ENCODE results near the gene TRPM3.
"Not testable (repeated sequence)": the region's sequence is repeated elsewhere in the genome, so short reads cannot be mapped to it uniquely, and the experiment has no call there.

Gene TRPM3

DNA sequence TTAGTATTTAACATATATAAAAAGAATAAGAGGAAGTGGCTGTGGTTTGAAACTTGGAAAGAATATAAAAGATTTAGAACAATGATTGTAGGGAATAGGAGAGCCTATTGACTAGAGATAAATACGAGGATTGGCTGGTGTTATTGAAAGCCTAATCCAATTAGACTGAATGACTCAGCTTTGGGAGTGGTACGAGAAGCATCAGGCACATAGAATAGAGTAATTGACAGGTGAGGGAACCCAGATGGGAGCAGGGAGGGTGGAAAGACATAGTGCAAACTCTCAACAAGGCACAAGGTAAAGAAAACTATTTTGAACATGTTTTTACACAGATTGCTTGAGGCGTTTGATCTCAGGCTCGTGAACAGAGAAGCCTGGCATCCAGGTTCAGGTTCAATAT lies 368.1 kb downstream of the TRPM3 start:
- no peak for DNase-seq (ENCODE audit: low spot score)

DNA sequence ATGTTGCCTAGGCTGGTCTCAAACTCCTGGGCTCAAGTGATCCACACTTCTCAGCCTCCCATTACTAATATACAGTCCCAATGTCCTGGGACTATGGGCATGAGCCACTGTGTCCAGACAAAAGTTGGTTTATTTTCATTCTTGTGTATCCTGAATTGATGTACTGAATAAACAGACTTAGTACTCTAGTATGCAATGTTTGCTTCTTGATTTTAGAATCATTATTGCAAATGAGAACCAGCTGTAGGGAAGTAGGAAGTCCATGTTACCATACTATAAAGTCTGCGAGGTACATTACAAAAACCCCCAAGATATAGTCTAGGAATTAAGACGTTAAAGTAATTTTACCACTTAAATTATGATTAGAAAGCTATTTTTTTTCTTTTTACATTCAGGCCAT lies 372.4 kb downstream of the TRPM3 start:
- no peak for DNase-seq (ENCODE audit: low spot score)

DNA sequence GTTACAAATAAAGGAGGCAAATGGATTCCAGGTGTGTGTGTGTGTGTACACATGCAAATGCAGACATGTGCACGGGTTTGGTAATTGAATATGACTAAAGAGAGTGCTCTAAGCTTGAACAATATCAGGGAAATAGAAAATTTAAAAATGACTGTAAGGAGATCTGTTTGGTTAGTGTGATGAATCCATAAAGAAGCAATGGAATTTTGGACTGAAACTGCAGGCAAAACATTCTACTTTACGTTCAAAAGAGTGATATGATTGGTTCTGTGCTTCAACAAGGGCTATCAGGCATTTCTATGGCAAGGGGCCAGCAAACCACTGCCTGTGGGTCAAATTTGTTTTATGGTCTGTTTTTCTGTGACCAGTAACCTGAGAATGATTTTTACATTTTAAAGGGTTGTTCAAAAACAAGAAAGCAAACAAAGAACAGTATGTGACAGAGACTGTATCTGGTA lies 374.1 kb downstream of the TRPM3 start:
- DNase-seq (ENCODE audit: low spot score), result no peak

DNA sequence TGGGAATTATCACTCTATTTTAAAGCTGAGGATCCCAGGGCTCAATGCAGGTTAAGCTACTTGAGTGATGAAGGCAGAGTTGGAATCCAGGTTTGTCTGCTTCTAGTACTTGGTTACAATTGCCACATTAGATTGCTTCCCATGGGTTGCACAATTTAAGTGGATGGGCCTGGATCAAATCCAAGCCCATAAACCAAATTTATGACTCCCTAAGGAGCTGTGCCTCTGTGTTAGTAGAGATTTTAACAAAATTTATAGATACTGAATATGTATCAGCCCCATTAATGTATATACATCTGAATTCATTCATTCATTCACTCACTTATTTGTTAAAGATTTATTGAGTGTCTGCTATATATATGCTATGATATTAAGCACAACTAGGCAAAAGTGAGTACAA lies 374.7 kb downstream of the TRPM3 start:
- DNase-seq (ENCODE audit: low spot score), result no peak

DNA sequence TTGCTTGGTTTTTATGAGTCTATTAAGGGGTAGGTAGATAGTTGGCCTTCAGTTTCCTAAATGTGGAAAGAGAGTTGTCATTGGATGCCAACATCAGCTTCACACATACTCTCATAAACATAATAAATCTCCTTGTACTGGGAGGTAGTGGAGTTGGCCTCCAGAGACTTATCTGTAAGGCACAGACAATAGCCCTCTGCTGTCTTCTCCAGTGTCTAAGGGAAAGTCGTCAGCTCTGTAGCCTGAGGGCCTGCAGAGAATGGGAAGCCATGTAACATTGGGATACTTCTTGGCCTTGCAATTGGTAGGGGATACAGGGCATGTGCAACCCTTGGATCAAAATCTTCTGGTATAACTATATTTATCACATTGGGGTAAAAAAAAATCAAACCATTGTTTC lies 375.1 kb downstream of the TRPM3 start:
- no peak for DNase-seq (ENCODE audit: low spot score)

DNA sequence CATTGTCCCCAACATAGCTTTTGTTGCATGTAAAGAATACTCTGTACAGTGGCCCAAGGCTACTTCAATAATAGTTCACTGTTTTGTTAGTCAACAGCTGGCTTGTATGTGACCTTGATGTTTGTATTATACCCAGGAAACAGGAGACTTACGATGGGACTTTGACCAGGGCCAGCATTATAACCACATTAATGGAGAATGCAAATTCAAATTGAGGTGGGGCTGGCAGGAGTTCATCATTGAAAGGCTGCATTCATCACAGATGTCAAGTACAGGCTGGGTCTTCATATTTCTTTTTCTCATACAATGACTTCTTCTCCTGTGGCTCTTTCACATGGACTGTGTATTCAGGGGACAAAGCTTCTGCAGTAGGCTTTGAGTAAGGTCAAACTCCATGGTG lies 396.6 kb downstream of the TRPM3 start:
- not testable (repeated sequence) for DNase-seq (ENCODE audit: low spot score)

DNA sequence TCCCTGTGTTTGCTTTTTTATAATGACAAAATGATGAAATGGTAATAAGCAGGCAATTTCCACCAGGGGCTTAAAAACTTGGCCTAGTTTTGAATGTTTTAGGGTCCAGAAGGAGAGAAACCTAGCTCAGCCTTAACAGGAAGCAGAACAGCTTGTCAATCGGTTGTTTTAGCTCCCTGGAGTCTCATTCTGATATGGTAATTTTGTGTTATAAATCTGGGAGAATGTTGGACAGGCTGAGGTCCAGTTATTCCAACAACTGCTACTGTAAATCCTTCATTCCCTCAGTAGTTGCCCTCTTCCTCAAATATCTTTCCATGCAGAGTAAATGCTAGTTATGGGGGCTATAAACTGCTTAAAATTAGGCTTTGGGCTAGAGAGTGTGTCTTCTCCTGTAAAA lies 397.4 kb downstream of the TRPM3 start:
- not testable (repeated sequence) for DNase-seq (ENCODE audit: low spot score)

DNA sequence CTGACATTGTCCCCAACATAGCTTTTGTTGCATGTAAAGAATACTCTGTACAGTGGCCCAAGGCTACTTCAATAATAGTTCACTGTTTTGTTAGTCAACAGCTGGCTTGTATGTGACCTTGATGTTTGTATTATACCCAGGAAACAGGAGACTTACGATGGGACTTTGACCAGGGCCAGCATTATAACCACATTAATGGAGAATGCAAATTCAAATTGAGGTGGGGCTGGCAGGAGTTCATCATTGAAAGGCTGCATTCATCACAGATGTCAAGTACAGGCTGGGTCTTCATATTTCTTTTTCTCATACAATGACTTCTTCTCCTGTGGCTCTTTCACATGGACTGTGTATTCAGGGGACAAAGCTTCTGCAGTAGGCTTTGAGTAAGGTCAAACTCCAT lies 414.6 kb downstream of the TRPM3 start:
- not testable (repeated sequence) for DNase-seq (ENCODE audit: low spot score)

DNA sequence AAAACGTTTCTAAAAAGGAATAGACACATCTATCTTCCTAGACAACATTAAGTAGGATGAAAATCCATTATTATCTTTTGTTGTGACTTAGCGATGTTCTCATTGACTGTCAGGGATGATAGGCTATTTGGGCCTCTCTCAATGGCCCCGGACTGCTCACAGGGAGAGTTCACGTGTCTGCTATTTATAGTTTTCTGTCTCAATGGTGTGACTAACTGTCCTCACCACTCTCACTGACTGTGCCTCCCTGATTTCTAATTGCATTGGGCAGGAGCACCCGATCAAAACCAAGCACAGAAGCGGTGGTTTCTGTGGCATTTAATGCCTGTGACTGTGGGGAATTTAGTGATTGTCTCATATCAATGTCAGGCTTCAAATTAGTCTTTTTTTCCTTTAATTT lies 420.3 kb downstream of the TRPM3 start:
- no peak for DNase-seq (ENCODE audit: low spot score)

DNA sequence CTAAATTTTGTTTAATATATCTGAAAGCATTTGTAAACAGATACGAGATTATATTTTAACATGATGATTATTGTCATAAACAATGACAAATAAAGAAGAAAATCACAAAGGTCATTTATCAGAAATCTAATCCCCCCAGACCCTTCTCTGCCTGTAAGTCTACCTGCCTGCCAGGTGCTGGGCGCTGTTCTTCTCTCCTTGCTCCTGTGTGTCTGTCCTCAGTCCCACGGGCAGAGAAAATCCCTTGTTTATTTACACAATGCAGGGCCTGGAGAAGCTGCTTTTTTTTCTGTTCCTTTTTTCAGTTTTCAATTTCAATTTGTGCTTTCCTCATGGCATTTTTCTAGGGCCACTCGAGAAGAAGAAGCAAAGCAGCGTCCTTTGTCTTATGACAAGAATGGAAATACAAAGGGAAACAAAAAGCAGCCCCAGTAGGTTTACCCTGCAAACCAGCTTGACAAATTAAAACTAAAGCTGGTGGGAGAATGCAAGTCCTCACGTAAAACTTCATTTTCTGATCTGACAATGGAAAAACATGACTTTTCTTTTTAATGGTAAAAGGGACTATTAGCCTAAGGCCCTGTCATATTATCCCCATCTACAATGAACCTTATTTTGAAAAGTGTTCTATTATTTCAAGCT lies 424.6 kb downstream of the TRPM3 start:
- DNase-seq (ENCODE audit: low spot score), result no peak

DNA sequence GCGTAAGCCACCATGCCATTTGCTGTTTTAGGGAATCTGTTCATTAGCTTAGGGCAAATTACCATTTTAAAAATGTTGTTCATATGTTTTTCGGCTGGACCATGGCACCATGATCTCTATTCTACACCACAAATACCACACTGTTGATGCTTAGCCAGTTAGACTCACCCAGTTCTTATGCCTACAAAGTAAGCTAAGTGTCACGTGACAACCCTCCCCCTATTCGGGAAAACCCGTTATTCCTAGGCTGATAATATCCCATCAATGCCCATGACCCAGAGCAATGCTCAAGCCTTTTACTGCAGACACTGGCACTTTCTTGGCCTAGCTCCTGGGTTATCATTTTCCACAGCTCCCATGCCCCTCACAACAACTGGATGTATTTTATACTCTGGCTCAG lies 426.7 kb downstream of the TRPM3 start:
- DNase-seq (ENCODE audit: low spot score), result no peak

DNA sequence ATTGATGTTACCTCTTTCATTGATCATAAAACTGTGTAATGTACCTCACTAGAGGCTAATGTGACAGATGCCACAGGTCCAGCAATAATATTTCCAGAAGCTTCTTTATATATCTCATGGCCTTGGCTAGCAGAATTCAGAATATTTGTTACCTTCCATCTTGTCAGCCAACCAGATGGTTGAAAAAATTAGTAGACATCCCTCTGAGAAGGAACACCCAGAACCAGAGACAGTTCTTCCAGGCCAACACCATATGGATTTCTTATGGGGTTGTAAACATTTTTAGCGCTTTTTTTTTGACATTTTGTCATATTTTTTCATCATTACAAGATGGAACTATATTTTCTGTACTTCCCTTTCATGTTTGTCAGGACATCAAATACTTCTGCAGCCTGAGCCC lies 428.2 kb downstream of the TRPM3 start:
- no peak for DNase-seq (ENCODE audit: low spot score)

DNA sequence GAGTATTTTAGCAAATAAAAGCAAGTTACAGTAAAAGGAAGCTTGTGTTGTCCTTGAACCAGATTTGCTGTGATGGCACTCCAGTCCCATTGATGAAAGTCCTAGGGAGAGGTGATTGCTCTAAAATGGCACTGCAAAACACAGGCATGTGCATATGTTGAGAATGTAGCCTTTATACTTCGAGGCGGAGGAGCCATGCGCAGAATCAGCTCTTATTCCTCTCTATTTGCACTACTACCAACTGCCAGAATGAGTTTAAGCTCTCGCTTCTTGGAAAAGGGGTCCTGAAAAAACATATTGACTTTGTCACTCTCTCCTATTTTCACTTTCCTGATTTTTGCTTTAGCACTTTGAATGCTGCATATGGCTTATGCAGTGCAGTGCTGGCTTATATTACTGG lies 429.0 kb downstream of the TRPM3 start:
- DNase-seq (ENCODE audit: low spot score), result no peak

DNA sequence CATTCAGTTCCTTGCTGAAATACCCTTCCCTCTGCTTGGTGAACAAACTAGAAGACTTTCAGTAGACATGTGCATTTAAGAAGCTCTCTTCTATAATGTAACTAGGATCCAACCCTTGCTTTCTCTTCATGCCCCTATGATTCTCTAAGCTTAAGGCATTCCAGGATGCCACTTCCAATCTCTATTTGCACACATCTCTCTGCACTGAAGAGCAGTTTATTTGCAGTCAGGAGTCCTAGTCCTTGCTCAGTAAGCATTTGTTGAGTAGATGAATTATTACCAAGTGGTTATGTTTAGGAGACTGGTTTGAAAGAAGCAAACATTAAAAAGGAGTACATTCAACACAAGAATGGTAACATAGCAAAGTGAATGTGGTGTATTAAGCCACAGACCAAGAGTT lies 432.7 kb downstream of the TRPM3 start:
- no peak for DNase-seq (ENCODE audit: low spot score)

DNA sequence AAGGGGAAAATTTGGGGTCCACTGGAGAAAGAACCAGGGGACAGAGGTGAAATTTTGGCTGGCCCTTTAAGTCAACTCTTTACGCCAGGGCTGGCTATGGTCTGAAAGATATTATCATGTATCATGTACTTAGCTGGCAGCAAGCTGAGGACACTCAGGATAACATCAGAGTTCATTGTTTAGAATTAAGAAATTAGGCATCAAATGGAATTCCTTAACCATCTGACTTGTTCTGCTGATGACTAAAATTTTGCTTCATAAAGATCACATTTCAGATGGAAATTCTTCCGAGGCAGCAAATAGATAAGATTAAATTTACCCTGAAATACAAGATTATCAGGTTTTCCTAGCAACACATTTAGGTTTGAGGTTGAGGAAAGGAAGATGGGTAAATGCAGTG lies 437.6 kb downstream of the TRPM3 start:
- DNase-seq (ENCODE audit: low spot score), result no peak

DNA sequence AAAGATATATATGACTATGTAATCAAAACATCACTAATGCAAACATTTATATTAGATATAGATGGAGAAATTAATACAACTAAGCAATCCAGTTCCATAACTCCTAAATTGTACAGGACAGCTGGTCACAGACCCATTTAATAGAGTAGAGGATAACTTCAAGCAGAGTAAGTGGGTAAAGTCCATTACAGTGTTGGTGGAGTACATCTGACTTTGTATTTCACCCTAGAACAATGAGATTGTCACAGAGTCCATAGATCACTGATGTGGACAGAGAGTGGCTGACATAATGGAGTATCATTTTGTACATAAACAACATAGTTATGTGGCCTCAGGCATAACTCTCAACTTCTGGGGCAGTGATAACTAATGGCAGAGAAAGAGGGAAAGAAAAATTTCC lies 439.1 kb downstream of the TRPM3 start:
- no peak for DNase-seq (ENCODE audit: low spot score)

DNA sequence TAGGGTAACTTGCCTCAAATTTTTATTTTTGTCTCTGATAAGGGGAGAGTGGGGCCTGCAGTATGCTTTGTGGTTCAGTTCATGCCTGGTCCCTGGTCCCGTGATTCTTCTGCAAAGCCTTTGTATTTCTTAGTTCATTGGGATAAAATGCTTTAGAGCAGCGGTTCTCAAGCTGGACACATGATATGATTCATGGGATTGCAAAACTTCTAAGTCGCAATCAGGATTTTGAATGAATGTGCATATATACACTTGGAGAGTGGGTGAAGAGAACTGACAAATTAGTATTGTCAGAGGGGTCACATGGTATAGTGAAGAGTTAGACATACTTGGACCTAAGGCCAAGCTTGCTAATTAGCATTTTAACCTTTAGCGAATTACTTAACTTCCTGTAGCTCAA lies 441.6 kb downstream of the TRPM3 start:
- no peak for DNase-seq (ENCODE audit: low spot score)

DNA sequence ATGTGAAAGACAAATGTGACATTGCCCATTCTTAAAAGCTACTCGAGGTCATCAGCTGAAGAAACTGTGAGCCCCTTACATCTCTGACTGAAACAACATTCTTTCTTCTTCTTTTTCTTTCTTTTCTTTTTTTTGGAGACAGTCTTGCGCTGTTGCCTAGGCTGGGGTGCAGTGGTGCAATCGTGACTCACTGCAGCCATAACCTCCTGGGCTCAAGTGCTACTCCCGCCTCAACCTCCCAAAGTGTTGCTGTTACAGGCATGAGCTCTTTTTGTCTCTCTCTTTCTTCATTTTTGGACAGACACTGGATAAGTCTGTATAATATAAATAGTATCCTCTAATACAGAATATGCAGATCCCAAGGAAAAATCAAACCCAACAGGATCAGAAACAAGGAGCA lies 443.3 kb downstream of the TRPM3 start:
- DNase-seq (ENCODE audit: low spot score), result no peak

DNA sequence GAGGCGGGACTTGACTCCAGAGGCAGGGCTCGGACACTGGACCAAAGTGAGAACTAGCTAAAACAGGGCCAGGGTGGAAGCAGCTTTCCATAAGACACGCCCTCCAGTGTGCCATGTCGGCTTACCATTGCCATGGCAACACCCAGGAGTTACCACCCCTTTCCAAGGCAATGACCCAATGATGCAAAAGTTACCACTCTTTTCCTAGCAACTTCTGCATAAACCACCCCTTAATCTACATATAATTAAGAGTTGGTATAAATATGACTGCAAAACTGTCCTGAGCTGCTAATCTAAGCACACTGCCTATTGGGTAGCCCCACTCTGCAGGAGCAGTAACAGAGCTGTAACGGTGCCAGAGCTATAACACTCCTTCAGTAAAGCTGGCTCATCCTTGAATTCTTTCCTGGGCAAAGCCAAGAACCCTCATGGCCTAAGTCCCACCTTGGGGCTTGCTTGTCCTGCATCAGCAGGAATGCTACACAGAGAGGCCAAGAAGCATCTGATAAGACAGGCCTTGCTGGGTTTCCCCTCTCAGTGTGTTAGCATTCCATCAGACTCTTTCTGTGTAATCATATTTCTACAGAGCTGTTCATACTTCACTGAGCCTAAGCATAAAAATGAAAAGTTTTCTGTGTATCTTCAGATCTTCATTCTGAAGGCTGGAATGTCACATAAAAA lies 444.2 kb downstream of the TRPM3 start:
- no peak for DNase-seq (ENCODE audit: low spot score)

DNA sequence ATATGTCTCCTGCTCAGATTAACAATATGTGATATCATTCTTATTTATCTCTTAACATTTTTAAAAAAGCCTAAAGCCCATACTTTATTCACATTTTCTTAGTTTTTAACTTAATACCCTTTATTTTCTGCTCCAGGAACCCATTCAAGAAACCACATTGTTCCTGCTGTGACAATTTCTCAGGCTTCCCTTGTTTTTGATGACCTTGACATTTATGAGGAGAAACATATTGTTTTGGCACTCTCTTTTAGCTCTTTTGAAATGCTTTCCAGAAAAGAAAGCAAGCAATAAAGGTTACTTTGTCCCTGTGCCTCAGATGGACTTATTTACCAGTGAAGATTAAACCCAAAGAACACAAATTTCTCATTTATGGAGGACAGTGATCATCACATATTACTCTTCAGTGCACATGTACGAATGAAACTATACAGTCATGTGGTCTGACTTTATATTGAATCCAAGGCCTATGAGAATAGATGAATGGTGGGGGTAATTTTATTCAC lies 445.5 kb downstream of the TRPM3 start:
- no peak for DNase-seq (ENCODE audit: low spot score)

DNA sequence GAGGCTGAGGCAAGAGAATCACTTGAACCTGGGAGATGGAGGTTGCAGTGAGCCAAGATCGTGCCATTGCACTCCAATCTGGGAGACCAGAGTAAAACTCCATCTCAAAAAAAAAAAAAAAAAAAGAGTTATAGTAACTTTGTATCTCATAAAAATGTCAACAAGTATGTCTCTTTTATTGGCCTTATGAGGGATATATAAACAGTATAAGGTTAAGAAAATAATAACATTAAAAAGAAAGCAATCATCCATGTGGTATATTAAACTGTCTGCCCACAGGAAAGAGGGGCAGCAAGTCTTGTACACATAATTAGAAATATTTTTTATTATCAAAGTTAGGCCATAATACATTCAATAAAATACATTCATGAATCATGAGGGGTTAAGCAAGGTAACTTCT lies 447.6 kb downstream of the TRPM3 start:
- DNase-seq (ENCODE audit: low spot score), result no peak

DNA sequence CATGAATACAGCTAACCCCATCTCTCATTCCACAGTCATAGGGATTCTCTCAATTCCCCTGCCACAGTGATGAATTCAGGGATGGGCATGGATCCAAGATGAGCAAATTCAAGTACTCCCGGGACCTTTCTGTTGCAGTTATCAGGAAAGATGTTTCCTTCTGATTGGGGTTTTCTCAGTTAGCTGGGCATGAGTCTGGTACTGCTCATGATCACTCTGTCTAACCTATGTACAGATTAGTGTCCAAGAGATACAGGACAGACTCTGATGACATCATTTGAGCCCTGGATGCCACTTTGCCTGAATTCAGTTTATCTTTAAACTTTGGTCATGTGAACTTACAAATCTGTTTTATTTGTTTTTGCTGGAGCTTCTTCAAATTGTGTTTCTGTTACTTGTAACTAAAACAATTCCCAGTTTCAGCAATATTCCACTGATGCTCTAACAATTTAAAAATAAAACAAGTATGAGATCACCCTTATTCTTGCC lies 449.2 kb downstream of the TRPM3 start:
- no peak for DNase-seq (ENCODE audit: low spot score)

DNA sequence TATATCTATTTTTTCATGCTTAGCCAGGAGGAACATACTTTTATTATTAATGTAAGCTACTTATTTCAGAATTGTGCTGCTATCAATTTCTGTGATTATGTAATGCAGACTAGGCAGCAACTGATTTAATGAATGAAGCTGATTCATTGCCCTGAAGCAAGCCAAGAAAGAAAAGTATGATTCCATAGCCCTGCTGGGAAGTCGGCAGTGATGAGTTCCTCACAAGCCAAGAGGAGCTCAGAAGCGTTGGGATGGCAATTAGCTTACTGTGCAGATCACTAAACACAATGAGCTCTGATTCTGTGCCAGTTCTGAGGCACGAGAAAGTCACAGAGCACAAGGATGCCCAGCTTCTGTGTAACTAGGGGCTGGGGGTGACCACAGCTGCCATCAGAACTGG lies 452.7 kb downstream of the TRPM3 start:
- no peak for DNase-seq (ENCODE audit: low spot score)

DNA sequence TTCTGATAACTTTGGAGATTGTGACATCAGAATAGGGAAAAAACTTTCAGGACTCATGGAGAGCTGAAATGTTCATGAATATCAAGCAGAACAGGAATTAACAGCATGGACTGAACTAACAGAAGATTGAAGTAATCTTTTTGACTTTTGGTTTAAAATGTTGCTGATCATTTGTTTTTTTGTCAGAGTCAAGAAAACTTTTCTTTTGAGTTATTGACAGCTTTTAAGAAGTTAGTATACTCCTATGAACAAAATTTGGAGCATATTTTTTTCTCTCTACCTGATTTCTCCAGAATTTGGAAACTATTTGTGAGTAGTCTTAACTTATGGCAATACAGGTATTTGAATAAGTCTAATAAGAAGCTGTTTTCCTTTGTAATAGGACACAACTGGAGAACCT lies 462.7 kb downstream of the TRPM3 start:
- no peak for DNase-seq (ENCODE audit: low spot score)
